Keratinocyte (primary cell): ENCODE data around the gene BLZF1.

ENCODE experiments used
- EZH2 ChIP-seq: IDR thresholded peaks from one replicate; pipeline ENCODE4 v1.6.1; 2012; ENCODE audit warnings: inconsistent platforms, mild to moderate bottlenecking, low read length, moderate library complexity
- TF ChIP-seq, protein P1 (sequence below), 3 experiments: IDR thresholded peaks in 1 of 3; conservative IDR thresholded peaks in 1 of 3; optimal IDR thresholded peaks in 1 of 3; 2 replicates in 2 of 3; 3 replicates in 1 of 3; pipeline versions ENCODE3 to v1.5.1; 2011; ENCODE audit warnings: low read length in 3 of 3, mild to moderate bottlenecking in 3 of 3, moderate library complexity in 2 of 3, control low read depth in 1 of 3, inconsistent platforms in 1 of 3; ENCODE audit not compliant: insufficient read depth in 2 of 3; ENCODE audit errors: extremely low read depth in 1 of 3

GRCh38 chr1:169326261-169326955 lies 41.6 kb upstream of the BLZF1 start:
- TF ChIP-seq, protein P1, sequence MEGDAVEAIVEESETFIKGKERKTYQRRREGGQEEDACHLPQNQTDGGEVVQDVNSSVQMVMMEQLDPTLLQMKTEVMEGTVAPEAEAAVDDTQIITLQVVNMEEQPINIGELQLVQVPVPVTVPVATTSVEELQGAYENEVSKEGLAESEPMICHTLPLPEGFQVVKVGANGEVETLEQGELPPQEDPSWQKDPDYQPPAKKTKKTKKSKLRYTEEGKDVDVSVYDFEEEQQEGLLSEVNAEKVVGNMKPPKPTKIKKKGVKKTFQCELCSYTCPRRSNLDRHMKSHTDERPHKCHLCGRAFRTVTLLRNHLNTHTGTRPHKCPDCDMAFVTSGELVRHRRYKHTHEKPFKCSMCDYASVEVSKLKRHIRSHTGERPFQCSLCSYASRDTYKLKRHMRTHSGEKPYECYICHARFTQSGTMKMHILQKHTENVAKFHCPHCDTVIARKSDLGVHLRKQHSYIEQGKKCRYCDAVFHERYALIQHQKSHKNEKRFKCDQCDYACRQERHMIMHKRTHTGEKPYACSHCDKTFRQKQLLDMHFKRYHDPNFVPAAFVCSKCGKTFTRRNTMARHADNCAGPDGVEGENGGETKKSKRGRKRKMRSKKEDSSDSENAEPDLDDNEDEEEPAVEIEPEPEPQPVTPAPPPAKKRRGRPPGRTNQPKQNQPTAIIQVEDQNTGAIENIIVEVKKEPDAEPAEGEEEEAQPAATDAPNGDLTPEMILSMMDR (optimal IDR thresholded peaks at IDR 0.05 in 1 of 3, IDR thresholded peaks at IDR 0.05 in 1 of 3, conservative IDR thresholded peaks at IDR 0.05 in 1 of 3; ENCODE audit: extremely low read depth in 1 of 3, insufficient read depth in 2 of 3, low read length in 3 of 3): no peak
- no peak for TF ChIP-seq EZH2
